ENCODE measurements around the gene GALNT1. TPM values are rescaled to one million over a fixed set of nuclear protein-coding genes. Genes with fewer than 3 reads are reported as not detected.

The GALNT1 gene
- total RNA-seq, 6 donors from 2014 or later = 15.0 to 70.9 (median 38.3) TPM

DNA sequence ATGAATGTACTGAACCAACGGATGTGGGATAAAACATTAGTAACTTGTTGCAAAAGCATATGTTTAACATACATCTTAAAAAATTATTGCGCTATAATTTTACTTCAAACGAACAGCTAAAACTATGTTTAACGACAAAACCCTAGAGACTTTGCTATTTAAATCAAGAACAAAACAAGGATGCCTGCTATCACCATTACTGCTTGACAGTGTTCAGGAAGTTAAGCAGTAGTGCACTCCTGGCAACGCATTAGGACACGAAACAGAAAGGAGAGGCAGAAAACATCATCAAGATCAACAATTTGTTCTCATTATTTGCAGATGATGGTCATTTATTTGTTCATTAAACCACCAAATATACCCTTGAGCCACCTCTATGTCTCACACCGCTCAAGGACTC is 151.9 kb downstream of the GALNT1 start:
- Histone ChIP-seq H3K27me3 (no peaks in the 10 kb centered on the region), H3K9me3 (no peaks in the 10 kb centered on the region), H3K4me3 (no peak overlapping the region), H3K27ac (no peak overlapping the region), H3K4me1 (no peaks in the 10 kb centered on the region), H3K36me3 (no peaks in the 10 kb centered on the region)
- no peak for DNase-seq
- 72 to 81% methylated on average over 7 of the region's 7 CpGs for WGBS, 2 donors
- no peak for ATAC-seq (ENCODE audit: low FRiP score in 2 of 2)
- TF ChIP-seq EP300 (IDR thresholded peaks at IDR 0.05) = no peak
- TF ChIP-seq, protein P1, sequence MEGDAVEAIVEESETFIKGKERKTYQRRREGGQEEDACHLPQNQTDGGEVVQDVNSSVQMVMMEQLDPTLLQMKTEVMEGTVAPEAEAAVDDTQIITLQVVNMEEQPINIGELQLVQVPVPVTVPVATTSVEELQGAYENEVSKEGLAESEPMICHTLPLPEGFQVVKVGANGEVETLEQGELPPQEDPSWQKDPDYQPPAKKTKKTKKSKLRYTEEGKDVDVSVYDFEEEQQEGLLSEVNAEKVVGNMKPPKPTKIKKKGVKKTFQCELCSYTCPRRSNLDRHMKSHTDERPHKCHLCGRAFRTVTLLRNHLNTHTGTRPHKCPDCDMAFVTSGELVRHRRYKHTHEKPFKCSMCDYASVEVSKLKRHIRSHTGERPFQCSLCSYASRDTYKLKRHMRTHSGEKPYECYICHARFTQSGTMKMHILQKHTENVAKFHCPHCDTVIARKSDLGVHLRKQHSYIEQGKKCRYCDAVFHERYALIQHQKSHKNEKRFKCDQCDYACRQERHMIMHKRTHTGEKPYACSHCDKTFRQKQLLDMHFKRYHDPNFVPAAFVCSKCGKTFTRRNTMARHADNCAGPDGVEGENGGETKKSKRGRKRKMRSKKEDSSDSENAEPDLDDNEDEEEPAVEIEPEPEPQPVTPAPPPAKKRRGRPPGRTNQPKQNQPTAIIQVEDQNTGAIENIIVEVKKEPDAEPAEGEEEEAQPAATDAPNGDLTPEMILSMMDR (IDR thresholded peaks at IDR 0.05) = no peak
- TF ChIP-seq POLR2A (IDR thresholded peaks at IDR 0.05) = no peak
- no peak for TF ChIP-seq POLR2AphosphoS5 (IDR thresholded peaks at IDR 0.05)

DNA sequence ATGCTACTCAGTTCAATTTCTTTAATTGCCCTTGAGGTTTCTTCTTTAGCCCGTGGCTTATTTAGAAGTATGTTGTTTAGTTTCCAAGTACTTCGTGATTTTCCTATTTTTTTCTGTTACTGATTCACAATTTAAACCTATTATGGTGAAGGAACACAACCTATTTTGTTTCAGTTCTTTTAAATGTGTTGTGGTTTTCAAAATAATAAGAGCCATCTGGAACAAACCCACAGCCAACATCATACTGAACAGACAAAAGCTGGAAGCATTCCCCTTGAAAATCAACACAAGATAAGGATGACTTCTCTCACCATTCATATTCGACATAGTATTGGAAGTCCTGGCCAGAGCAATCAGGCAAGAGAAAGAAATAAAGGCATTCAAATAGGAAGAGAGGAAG is 155.2 kb downstream of the GALNT1 start:
- Histone ChIP-seq H3K36me3 (no peaks in the 10 kb centered on the region), H3K4me3 (no peak overlapping the region), H3K4me1 (no peaks in the 10 kb centered on the region), H3K27ac (no peak overlapping the region), H3K9me3 (no peaks in the 10 kb centered on the region), H3K27me3 (no peaks in the 10 kb centered on the region)
- WGBS, 2 donors = 66 to 78% methylated on average over 3 of the region's 3 CpGs
- no peak for TF ChIP-seq POLR2A (IDR thresholded peaks at IDR 0.05)
- TF ChIP-seq POLR2AphosphoS5 (IDR thresholded peaks at IDR 0.05) = no peak
- TF ChIP-seq EP300 (IDR thresholded peaks at IDR 0.05) = no peak
- TF ChIP-seq, protein P1 (IDR thresholded peaks at IDR 0.05) = no peak
- no peak for DNase-seq
- no peak for ATAC-seq (ENCODE audit: low FRiP score in 2 of 2)

DNA sequence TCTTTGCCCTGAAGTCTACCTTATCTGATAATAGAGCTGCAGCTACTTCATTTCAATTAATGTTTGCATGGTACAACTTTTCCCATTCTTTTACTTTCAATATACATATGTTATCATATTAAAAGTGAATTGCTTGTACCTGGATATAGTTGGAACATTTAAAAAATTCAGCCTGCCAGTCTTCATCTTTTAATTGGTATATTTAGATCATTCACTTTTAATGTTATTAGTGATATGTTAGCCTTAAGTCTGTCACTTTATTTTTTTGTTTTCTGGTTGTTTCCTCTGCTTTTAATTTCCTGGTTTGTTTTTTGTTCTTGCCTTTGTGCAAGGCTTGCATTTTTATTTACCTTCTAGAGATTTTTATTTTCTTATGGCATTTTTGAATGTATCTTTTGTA is 158.2 kb downstream of the GALNT1 start:
- H3K27ac ChIP-seq = no peak overlapping the region
- H3K4me3 ChIP-seq = no peak overlapping the region
- DNase-seq = no peak
- no peaks in the 10 kb centered on the region for H3K4me1 ChIP-seq
- H3K27me3 ChIP-seq = no peaks in the 10 kb centered on the region
- H3K9me3 ChIP-seq = no peaks in the 10 kb centered on the region
- H3K36me3 ChIP-seq = no peaks in the 10 kb centered on the region
- ATAC-seq (ENCODE audit: low FRiP score in 2 of 2) = no peak
- TF ChIP-seq POLR2AphosphoS5 (IDR thresholded peaks at IDR 0.05) (no peak), EP300 (IDR thresholded peaks at IDR 0.05) (no peak), POLR2A (IDR thresholded peaks at IDR 0.05) (no peak)
- TF ChIP-seq, protein P1 (IDR thresholded peaks at IDR 0.05) = no peak

DNA sequence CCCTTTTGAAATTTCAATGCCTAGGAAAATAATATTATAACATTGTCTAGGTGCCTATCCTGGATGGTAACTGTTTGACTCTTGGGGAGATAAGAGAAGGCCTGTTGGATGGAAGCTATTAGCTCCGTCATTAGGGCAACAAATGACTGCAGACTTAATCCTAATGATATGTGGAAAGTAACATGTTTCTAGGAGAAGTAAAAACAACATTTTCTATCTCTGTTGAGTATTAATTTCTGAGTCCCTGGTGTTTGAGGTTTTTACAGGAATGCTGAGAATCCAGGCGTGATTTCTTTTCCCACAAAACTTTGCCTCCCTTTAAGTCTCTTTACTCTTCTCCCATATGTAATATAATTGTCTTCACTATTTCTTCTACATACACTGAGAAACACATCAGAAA is 159.1 kb downstream of the GALNT1 start:
- Histone ChIP-seq H3K36me3 (no peaks in the 10 kb centered on the region), H3K9me3 (no peaks in the 10 kb centered on the region), H3K4me1 (no peaks in the 10 kb centered on the region), H3K4me3 (no peak overlapping the region), H3K27ac (no peak overlapping the region), H3K27me3 (no peaks in the 10 kb centered on the region)
- no peak for TF ChIP-seq EP300 (IDR thresholded peaks at IDR 0.05)
- whole genome bisulfite sequencing, 2 donors = 86 to 98% methylated on average over 2 of the region's 2 CpGs
- ATAC-seq (ENCODE audit: low FRiP score in 2 of 2) = no peak
- no peak for DNase-seq

DNA sequence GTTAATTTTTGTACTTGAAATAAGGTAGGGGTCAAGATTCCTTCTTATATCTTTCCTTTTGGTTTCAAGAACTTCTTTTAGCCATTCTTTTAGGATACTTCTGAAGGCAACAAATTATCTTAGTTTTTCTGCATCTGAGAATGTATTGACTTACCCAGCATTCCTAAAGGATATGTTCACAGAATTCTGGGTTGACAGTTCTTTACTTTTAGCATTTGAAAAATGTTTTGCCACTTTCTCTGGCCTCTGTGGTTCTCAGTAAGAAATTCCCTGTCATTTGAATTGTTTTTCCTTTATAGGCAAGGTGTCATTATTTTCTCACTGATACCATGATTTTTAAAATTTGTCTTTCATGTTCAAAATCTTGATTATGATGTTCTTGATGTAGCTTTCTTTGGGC is 162.4 kb downstream of the GALNT1 start:
- ATAC-seq (ENCODE audit: low FRiP score in 2 of 2) = no peak

More for the DNA sequence above, 162.4 kb downstream of the GALNT1 start:
- Histone ChIP-seq H3K4me1 (no peaks in the 10 kb centered on the region), H3K9me3 (no peaks in the 10 kb centered on the region), H3K4me3 (no peak overlapping the region), H3K27ac (no peak overlapping the region), H3K27me3 (no peaks in the 10 kb centered on the region), H3K36me3 (no peaks in the 10 kb centered on the region)
- DNase-seq = no peak
- TF ChIP-seq EP300 (IDR thresholded peaks at IDR 0.05) (no peak), POLR2AphosphoS5 (IDR thresholded peaks at IDR 0.05) (no peak), POLR2A (IDR thresholded peaks at IDR 0.05) (no peak)
- TF ChIP-seq, protein P1 (IDR thresholded peaks at IDR 0.05) = no peak

Data from upper lobe of left lung (tissue), 6 donors.